CD4-positive, alpha-beta T cell treated with Interleukin-21 for 1 hour (primary cell): ENCODE data around the gene MAP3K1.
"Not testable (repeated sequence)": the region's sequence is repeated elsewhere in the genome, so short reads cannot be mapped to it uniquely, and the experiment has no call there.

Source experiments
- DNase-seq: peaks from one replicate; pipeline ENCODE4 v3.0.0-alpha.2; 2020

Gene MAP3K1

GRCh38 chr5:56814963-56815657 lies at the start of gene MAP3K1:
Gene MAP3K1 (plus strand): TSS chr5:56815549. CDS start chr5:56815574, 25 bp downstream.
- DNase-seq: peak; percentile 84

- DNase-seq: no peak
Measured at GRCh38 chr5:56766926-56767325, 48.4 kb upstream of the MAP3K1 start.

- no peak for DNase-seq
Measured at GRCh38 chr5:56769875-56770604, 45.3 kb upstream of the MAP3K1 start.

GRCh38 chr5:56772767-56773166 lies 42.6 kb upstream of the MAP3K1 start:
- no peak for DNase-seq

- no peak for DNase-seq
Measured at GRCh38 chr5:56774957-56775356, 40.4 kb upstream of the MAP3K1 start.

GRCh38 chr5:56776212-56776846 lies 39.0 kb upstream of the MAP3K1 start:
- not testable (repeated sequence) for DNase-seq

GRCh38 chr5:56783261-56783660 lies 32.1 kb upstream of the MAP3K1 start:
- DNase-seq: no peak

GRCh38 chr5:56786346-56786745 lies 29.0 kb upstream of the MAP3K1 start:
- no peak for DNase-seq

GRCh38 chr5:56791396-56791795 lies 24.0 kb upstream of the MAP3K1 start:
- DNase-seq: no peak

GRCh38 chr5:56798521-56798920 lies 16.8 kb upstream of the MAP3K1 start:
- DNase-seq: no peak

GRCh38 chr5:56800186-56800585 lies 15.2 kb upstream of the MAP3K1 start:
- DNase-seq: no peak

GRCh38 chr5:56801256-56801655 lies 14.1 kb upstream of the MAP3K1 start:
- DNase-seq: no peak

- no peak for DNase-seq
Measured at GRCh38 chr5:56802205-56802604, 13.1 kb upstream of the MAP3K1 start.

- no peak for DNase-seq
Measured at GRCh38 chr5:56803025-56803424, 12.3 kb upstream of the MAP3K1 start.

- DNase-seq: no peak
Measured at GRCh38 chr5:56803894-56804293, 11.5 kb upstream of the MAP3K1 start.

- no peak for DNase-seq
Measured at GRCh38 chr5:56807679-56808078, 7.7 kb upstream of the MAP3K1 start.

- DNase-seq: no peak
Measured at GRCh38 chr5:56808211-56808610, 7.1 kb upstream of the MAP3K1 start.

- DNase-seq: no peak
Measured at GRCh38 chr5:56810826-56811225, 4.5 kb upstream of the MAP3K1 start.

- DNase-seq: no peak
Measured at GRCh38 chr5:56812110-56812509, 3.2 kb upstream of the MAP3K1 start.

GRCh38 chr5:56813302-56813701 lies 2.0 kb upstream of the MAP3K1 start:
- DNase-seq: no peak

GRCh38 chr5:56814361-56814962 lies 887 bp upstream of the MAP3K1 start:
- no peak for DNase-seq

GRCh38 chr5:56815658-56816545 lies 553 bp downstream of the MAP3K1 start:
- peak; percentile 41 for DNase-seq
